HepG2 (cell line): Measurements from ENCODE around the gene SOX8. TPM values are rescaled to one million over a fixed set of nuclear protein-coding genes. Genes with fewer than 3 reads are reported as not detected.

ENCODE experiments used
- ATAC-seq: fragments of 200-7000 bp; cut with Tn5 transposase; 3 replicates; pipeline ENCODE4 v1.9.1; 2020; ENCODE audit warnings: mild to moderate bottlenecking, moderate library complexity
- BruUV-seq: library from RNA; stranded (reverse); fragments of 400-500 nt; replicated peaks from 2 replicates; lab custom pipeline; 2021; lab: Mats Ljungman, UMichigan
- CTCF ChIA-PET: fragments of 300-600 bp; formaldehyde crosslinking; extraction: SDS; loops from one replicate; lab custom pipeline; 2021; ENCODE audit warnings: low total read pairs, inconsistent platforms, low intra/inter-chr PET ratio; lab: Yijun Ruan, JAX
- POLR2A ChIA-PET: fragments of 350-600 bp; sonication (Branson Sonifier 250); formaldehyde crosslinking; loops from one replicate; lab custom pipeline; 2020; ENCODE audit warnings: antibody characterized with exemption, inconsistent platforms; lab: Yijun Ruan, JAX
- DNase-seq: peaks from one replicate; pipeline ENCODE4 v3.0.0-alpha.2; 2015; ENCODE audit warnings: low spot score
- FAIRE-seq: peaks from 3 replicates; lab custom pipeline; 2011; peaks lifted over from hg19 to GRCh38; lab: Jason Lieb, UNC
- H2AFZ ChIP-seq: one replicate; pipeline ENCODE4 v1.6.1; 2011; ENCODE audit warnings: low read length, inconsistent platforms
- H3K27ac ChIP-seq: fragments of 300-600 bp; 3 replicates; pipeline ENCODE4 v1.8.0; 2011; ENCODE audit warnings: mixed run types, mild to moderate bottlenecking, mixed read lengths, low read length, inconsistent platforms; ENCODE audit not compliant: insufficient read depth; ENCODE audit errors: extremely low read length
- H3K27me3 ChIP-seq, 2 experiments: fragments of 200-600 bp in 1 of 2; 2 replicates in 1 of 2; 3 replicates in 1 of 2; pipeline versions ENCODE4 v1.6.0 to v1.8.0; 2011; ENCODE audit warnings: low read length in 2 of 2, mild to moderate bottlenecking in 2 of 2, moderate library complexity in 2 of 2, inconsistent platforms in 1 of 2; ENCODE audit not compliant: insufficient read depth in 2 of 2, control insufficient read depth in 1 of 2
- H3K36me3 ChIP-seq, 2 experiments: fragments of 200-600 bp in 1 of 2; replicated peaks in 1 of 2; 2 replicates in 1 of 2; 3 replicates in 1 of 2; pipeline versions ENCODE4 v1.5.1 to v1.8.0; 2011; ENCODE audit warnings: low read length in 2 of 2, inconsistent platforms in 1 of 2; ENCODE audit not compliant: insufficient read depth in 2 of 2, control insufficient read depth in 1 of 2
- H3K4me1 ChIP-seq: 2 replicates; pipeline ENCODE4 v1.5.1; 2012; ENCODE audit warnings: low read length, inconsistent platforms; ENCODE audit not compliant: insufficient read depth
- H3K4me2 ChIP-seq: 2 replicates; pipeline ENCODE4 v1.6.0; 2011; ENCODE audit warnings: low read depth, low read length, inconsistent platforms
- H3K4me3 ChIP-seq, 3 experiments: fragments of 200-600 bp in 1 of 3; sonication (generic), shearing (Covaris generic) in 1 of 3; replicated peaks in 1 of 3; 2 replicates each; pipeline ENCODE4 v1.5.1; 2011 to 2016; ENCODE audit warnings: low read length in 3 of 3, inconsistent platforms in 2 of 3, low read depth in 2 of 3, mild to moderate bottlenecking in 2 of 3, control low read depth in 1 of 3, mixed read lengths in 1 of 3; ENCODE audit not compliant: insufficient read depth in 1 of 3
- H3K79me2 ChIP-seq: one replicate; pipeline ENCODE4 v1.6.1; 2011; ENCODE audit warnings: low read length, inconsistent platforms; ENCODE audit not compliant: insufficient read depth
- H3K9ac ChIP-seq: 2 replicates; pipeline ENCODE4 v1.6.0; 2011; ENCODE audit warnings: mild to moderate bottlenecking, low read depth, low read length, inconsistent platforms; ENCODE audit not compliant: insufficient read depth
- H3K9me3 ChIP-seq: 2 replicates; pipeline ENCODE4 v1.5.1; 2012; ENCODE audit warnings: mild to moderate bottlenecking, low read length
- H4K20me1 ChIP-seq: 2 replicates; pipeline ENCODE4 v1.6.0; 2011; ENCODE audit warnings: inconsistent platforms, mild to moderate bottlenecking, low read length, moderate library complexity; ENCODE audit not compliant: insufficient read depth
- CREM ChIP-seq, 2 experiments: sonication (generic) in 1 of 2; formaldehyde crosslinking in 1 of 2; IDR thresholded peaks; 2 replicates each; pipeline versions ENCODE4 v1.4.0 to v1.6.1; 2016 to 2020; ENCODE audit warnings: antibody characterized with exemption in 1 of 2, mild to moderate bottlenecking in 1 of 2, missing genetic modification reagents in 1 of 2
- HHEX ChIP-seq: IDR thresholded peaks from 2 replicates; pipeline ENCODE4 v1.6.1; 2016; ENCODE audit warnings: control low read depth
- HNRNPH1 ChIP-seq: fragments of 200-400 bp; formaldehyde crosslinking; optimal IDR thresholded peaks from 2 replicates; pipeline ENCODE3; 2017; ENCODE audit warnings: mild to moderate bottlenecking, low read depth, low read length
- IKZF1 ChIP-seq: fragments of 450-650 bp; IDR thresholded peaks from 2 replicates; pipeline ENCODE4 v1.7.1; 2016
- KLF16 ChIP-seq, 2 experiments: sonication (generic) in 1 of 2; formaldehyde crosslinking in 1 of 2; IDR thresholded peaks; 2 replicates each; pipeline versions ENCODE4 v1.6.1 to v1.8.0; 2016 to 2023; ENCODE audit warnings: missing genetic modification reagents in 2 of 2, missing compliant biosample characterization in 1 of 2
- PHF20 ChIP-seq: sonication (generic); formaldehyde crosslinking; IDR thresholded peaks from 2 replicates; pipeline ENCODE4 v1.5.0; 2020; ENCODE audit warnings: mild to moderate bottlenecking, missing genetic modification reagents
- RAD51 ChIP-seq: fragments of 450-650 bp; IDR thresholded peaks from 2 replicates; pipeline ENCODE4 v1.6.1; 2016; ENCODE audit warnings: borderline replicate concordance
- TEAD3 ChIP-seq: optimal IDR thresholded peaks from 2 replicates; pipeline ENCODE3; 2016; ENCODE audit warnings: borderline replicate concordance
- ZFP36L1 ChIP-seq: sonication (generic); formaldehyde crosslinking; IDR thresholded peaks from 2 replicates; pipeline ENCODE4 v1.8.0; 2022; ENCODE audit warnings: mild to moderate bottlenecking, missing genetic modification reagents, moderate library complexity
- WGBS: methylation state at CpG from one replicate; pipeline ENCODE4 v1.1.6; 2017; ENCODE audit warnings: low lambda C conversion rate; 5-methylcytosine and 5-hydroxymethylcytosine counted together
- in situ Hi-C: cut with HindIII; loops from 2 replicates; pipeline ENCODE4 v1.10.0; 2017; ENCODE audit warnings: low pct_unique_long_range_greater_than_20kb; ENCODE audit not compliant: extremely low pct_ligation_motif_present
- intact Hi-C: fragments of 100-400 bp; cut with micrococcal nuclease; formaldehyde crosslinking; loops from one replicate; pipeline ENCODE4 v1.10.0; 2022; ENCODE audit not compliant: unreplicated experiment
- polyA plus RNA-seq, 8 experiments: library from polyadenylated mRNA; depleted of rRNA in 3 of 8; stranded (reverse) in 7 of 8; unstranded in 1 of 8; fragments of >200 nt; fragmentation: Illumina TruSeq in 4 of 8; extraction: Trizol in 4 of 8; gene quantifications; 2 replicates each; pipeline versions ENCODE4 v1.2.1 to v1.2.3, GENCODE V29; 2011 to 2016; ENCODE audit warnings: low read depth in 4 of 8, missing spikeins in 1 of 8, mixed read lengths in 1 of 8; ENCODE audit not compliant: insufficient read depth in 1 of 8
- total RNA-seq, 5 experiments: library from RNA; depleted of rRNA; stranded (reverse); fragments of >200 nt; fragmentation: Illumina TruSeq; extraction: Trizol; gene quantifications; 2 replicates each; pipeline ENCODE4 v1.2.3, GENCODE V29; 2016; ENCODE audit warnings: low read depth in 1 of 5
- TF ChIP-seq, protein P1 (sequence below): sonication (generic); formaldehyde crosslinking; IDR thresholded peaks from 2 replicates; pipeline ENCODE4 v1.5.0; 2020; ENCODE audit warnings: mild to moderate bottlenecking, missing genetic modification reagents, moderate library complexity
- TF ChIP-seq, protein P2 (sequence below): sonication (generic); formaldehyde crosslinking; IDR thresholded peaks from 2 replicates; pipeline ENCODE4; 2020; ENCODE audit warnings: missing genetic modification reagents, mild to moderate bottlenecking, borderline replicate concordance

SOX8 gene
- total and polyA plus RNA-seq, 2 of the 13 experiments (the other 11 are each of a cell fraction or from before 2014, with no cell fraction given), result 0.20 to 0.28 TPM

DNA sequence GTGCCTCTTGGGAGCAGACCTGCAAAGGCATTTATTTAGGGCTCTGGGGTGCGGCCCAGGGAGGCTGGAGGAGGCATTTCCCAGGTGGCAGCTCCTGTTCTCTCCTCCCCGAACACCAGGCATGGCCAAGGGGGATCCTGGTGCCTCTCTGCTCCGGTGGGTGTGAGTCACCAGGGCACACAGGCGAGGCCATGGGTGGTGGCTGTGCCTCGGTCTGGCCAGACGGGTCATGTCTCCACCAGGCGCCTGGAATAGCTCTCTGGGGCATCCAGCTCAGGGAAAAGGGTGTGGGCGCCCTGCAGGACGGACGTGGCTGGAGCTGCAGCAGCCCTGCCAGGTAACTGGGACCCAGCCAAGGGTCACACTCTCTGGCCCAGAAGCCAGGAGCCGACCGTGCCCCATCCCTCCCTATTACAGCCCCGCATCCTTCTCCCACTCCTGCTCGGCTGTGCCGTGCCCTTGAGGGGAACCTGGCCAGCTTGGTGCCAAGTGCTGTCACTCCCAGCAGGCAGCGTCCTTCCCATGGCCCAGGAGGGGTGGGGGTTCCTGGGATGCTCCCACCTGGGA, 25.8 kb downstream of the SOX8 start:
- TF ChIP-seq CREM (IDR thresholded peaks at IDR 0.05) (no peak), CREM (CRISPR knock-in tag; IDR thresholded peaks at IDR 0.05) (no peak), IKZF1 (no peak)
- H3K9ac ChIP-seq, result no peak overlapping the region
- 0% methylated on average over 2 of the region's 16 CpGs for WGBS
- no peaks in the 10 kb centered on the region for H3K4me1 ChIP-seq
- H3K4me2 ChIP-seq, result no peak overlapping the region
- no peaks in the 10 kb centered on the region for H3K79me2 ChIP-seq
- POLR2A ChIA-PET, result no interaction called here
- CTCF ChIA-PET, result no interaction called here
- H3K9me3 ChIP-seq, result no peaks in the 10 kb centered on the region
- H3K27me3 ChIP-seq, result peaks cover 31 to 85% of the 10 kb centered on the region in 2 experiments
- no peak overlapping the region for H2AFZ ChIP-seq
- ATAC-seq, result peak; percentile 10; the same call in 1 of the 3 replicates
- BruUV-seq, result no TSS peak
- no peak for DNase-seq
- H3K36me3 ChIP-seq, result no peaks in the 10 kb centered on the region
- H3K27ac ChIP-seq, result no peak overlapping the region
- intact Hi-C loops, result no loop called here
- no peaks in the 10 kb centered on the region for H4K20me1 ChIP-seq
- FAIRE-seq, result no peak
- in situ Hi-C loops, result no loop called here
- H3K4me3 ChIP-seq, result no peak overlapping the region

DNA sequence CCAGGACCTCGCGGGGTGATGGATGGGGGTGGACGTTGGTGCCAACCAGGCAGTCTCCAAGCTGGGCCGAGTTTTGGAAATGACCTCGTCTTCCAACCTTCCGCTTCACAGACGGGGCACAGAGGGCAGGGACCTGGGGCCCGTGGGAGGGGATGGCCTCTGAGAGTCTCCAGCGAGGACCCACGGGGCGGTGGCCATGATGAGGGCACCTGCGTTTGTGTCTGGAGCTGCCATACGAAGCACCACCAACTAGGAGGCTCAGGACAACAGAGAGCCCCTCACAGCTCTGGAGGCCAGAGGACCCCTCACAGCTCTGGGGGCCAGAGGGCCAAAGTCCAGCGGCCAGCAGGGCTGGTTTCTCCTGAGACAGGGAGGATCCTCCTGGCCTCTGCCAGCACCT, 26.5 kb downstream of the SOX8 start:
- Histone ChIP-seq H3K79me2 (no peaks in the 10 kb centered on the region), H3K9ac (no peak overlapping the region), H3K9me3 (no peaks in the 10 kb centered on the region), H4K20me1 (peaks cover 3% of the 10 kb centered on the region; the same call in 1 of the 2 replicates), H3K27ac (no peak overlapping the region), H2AFZ (no peak overlapping the region), H3K36me3 (no peaks in the 10 kb centered on the region), H3K4me3 (no peak overlapping the region), H3K4me2 (no peak overlapping the region), H3K4me1 (no peaks in the 10 kb centered on the region), H3K27me3 (peaks cover 25 to 85% of the 10 kb centered on the region in 2 experiments)
- ChIA-PET POLR2A (no interaction called here), CTCF (no interaction called here)
- no peak for ATAC-seq
- no peak for FAIRE-seq
- no TSS peak for BruUV-seq
- DNase-seq, result no peak
- WGBS, result 0% methylated on average over 4 of the region's 14 CpGs
- in situ Hi-C loops (no loop called here), intact Hi-C loops (no loop called here)
- no peak for TF ChIP-seq KLF16 (CRISPR knock-in tag; IDR thresholded peaks at IDR 0.05)
- TF ChIP-seq PHF20 (CRISPR knock-in tag), result no peak
- no peak for TF ChIP-seq HNRNPH1
- TF ChIP-seq, protein P1, sequence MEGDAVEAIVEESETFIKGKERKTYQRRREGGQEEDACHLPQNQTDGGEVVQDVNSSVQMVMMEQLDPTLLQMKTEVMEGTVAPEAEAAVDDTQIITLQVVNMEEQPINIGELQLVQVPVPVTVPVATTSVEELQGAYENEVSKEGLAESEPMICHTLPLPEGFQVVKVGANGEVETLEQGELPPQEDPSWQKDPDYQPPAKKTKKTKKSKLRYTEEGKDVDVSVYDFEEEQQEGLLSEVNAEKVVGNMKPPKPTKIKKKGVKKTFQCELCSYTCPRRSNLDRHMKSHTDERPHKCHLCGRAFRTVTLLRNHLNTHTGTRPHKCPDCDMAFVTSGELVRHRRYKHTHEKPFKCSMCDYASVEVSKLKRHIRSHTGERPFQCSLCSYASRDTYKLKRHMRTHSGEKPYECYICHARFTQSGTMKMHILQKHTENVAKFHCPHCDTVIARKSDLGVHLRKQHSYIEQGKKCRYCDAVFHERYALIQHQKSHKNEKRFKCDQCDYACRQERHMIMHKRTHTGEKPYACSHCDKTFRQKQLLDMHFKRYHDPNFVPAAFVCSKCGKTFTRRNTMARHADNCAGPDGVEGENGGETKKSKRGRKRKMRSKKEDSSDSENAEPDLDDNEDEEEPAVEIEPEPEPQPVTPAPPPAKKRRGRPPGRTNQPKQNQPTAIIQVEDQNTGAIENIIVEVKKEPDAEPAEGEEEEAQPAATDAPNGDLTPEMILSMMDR (CRISPR knock-in tag), result no peak
- TF ChIP-seq RAD51, result no peak
- no peak for TF ChIP-seq HHEX (CRISPR knock-in tag)
- no peak for TF ChIP-seq TEAD3 (CRISPR knock-in tag)
- no peak for TF ChIP-seq ZFP36L1 (CRISPR knock-in tag)
- TF ChIP-seq, protein P2, sequence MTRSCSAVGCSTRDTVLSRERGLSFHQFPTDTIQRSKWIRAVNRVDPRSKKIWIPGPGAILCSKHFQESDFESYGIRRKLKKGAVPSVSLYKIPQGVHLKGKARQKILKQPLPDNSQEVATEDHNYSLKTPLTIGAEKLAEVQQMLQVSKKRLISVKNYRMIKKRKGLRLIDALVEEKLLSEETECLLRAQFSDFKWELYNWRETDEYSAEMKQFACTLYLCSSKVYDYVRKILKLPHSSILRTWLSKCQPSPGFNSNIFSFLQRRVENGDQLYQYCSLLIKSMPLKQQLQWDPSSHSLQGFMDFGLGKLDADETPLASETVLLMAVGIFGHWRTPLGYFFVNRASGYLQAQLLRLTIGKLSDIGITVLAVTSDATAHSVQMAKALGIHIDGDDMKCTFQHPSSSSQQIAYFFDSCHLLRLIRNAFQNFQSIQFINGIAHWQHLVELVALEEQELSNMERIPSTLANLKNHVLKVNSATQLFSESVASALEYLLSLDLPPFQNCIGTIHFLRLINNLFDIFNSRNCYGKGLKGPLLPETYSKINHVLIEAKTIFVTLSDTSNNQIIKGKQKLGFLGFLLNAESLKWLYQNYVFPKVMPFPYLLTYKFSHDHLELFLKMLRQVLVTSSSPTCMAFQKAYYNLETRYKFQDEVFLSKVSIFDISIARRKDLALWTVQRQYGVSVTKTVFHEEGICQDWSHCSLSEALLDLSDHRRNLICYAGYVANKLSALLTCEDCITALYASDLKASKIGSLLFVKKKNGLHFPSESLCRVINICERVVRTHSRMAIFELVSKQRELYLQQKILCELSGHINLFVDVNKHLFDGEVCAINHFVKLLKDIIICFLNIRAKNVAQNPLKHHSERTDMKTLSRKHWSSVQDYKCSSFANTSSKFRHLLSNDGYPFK (CRISPR knock-in tag), result no peak
